Stimulated activated CD4-positive, alpha-beta T cell treated with anti-CD3 and anti-CD28 coated beads, Interleukin-4, amount 100 ng/mL, for 1 hour (primary cell): ENCODE measurements around the gene GNB1L.

Experiments
- DNase-seq: peaks from one replicate; pipeline ENCODE4 v3.0.0-alpha.2; 2020

GNB1L gene

DNA sequence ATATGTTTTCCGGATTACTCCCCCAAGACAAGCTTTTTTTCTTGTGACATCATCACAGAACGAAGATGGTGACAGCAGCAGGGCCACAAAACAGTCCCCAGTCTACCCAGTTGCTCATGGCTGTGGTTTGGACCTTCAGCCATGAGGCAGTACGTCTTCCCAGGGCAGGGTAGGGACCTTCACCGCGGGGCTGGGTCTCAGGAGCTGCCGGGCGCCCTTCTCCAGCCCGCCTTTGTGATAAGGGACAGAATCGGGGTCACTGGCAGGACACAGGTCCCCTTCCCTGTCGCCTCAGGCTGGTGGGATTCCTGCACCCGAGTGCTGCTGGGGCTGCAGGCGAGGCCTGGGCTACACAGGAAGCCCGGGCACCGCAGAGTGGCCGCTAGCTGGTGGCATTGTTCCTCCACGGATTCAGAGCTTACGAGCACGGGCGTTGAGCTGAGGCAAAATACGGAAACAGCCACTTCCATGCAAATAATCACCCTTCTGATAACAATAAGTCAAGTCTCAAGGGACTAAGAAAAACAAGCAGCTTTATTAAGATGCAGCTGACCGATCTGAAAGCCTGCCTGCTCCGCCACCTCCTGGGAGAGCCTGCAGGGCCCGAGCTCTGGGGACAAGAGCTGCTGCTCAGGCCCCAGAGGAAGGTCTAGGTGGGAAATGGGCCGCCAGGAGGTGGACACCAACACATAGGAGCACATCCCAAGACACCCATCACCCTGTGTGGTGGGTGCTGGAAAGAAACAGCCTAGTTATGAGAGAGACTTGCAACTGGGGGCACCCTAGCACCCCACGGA, 81.8 kb downstream of the GNB1L start:
- DNase-seq: no peak

DNA sequence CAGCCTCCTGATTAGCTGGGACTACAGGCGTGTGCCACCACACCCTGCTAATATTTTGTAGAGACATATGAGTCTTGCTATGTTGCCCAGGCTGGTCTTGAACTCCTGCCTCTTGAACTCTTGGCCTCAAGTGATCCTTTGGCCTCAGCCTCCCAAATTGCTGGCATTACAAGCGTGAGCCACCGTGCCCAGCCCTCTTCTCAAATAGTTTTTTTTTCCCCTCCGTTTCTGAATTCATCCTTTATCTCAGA, 82.3 kb downstream of the GNB1L start:
- DNase-seq: no peak

- DNase-seq: no peak
These were observed 84.1 kb downstream of the GNB1L start for GRCh38 chr22:19770349-19771220.

DNA sequence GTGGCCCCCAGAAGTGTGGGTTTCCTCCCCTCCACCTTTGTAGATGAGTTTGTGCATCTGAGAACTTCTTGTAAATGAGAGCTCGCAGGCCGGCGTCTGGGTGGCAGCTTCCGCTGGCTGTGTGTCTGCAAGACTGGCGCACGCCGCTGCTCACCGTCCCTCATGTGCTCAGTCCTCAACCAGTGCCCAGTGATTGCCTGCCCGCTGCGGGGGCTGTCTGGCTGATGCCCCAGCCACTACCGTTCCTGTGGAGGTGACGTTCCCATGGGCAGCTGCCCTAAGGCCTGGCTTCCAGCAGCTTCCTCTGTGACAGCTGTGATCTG, 85.3 kb downstream of the GNB1L start:
- DNase-seq: no peak

DNA sequence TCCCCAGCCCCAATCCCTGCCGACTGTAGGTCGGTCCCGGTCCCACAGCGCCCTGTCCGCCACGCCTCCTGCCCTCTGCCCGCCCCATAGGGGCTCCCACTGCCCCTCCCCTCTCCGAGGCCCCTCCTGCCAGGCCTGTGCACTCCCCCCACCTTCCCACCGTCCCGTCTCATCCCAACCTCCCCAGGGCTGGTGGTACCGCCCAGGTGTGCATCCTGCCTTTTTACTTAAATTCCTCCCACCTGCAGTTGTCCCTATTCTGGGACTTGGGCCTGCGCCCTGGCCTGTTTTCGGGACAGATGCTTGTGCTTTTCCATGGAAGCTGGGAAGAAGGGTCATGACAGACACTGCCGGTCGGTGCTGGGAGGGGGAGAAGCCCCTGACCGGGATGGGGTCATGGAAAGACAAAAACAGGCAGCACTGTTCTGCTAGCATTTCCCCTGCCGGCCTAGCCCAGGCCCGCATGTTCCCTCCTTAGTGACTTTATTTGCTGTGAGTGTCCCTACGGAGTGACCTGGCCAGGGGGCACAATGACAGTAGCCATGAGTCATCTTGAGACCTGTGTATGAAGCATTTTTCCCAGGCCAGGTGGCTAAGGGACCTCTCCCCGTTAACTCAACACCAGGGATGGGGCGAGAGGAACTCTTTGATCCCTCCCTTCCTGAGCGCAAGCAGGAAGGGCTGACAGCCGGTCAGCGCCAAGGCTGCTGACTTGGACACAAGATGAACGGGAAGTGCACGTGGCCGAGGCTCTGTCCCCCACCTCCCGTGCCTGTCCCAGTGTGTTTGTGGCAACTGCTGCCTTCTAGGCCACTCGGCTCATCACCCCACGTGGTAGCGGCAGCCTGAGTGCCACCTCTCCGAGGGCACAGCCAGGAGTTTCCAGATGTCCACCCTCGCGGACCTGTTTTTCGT, 87.0 kb downstream of the GNB1L start:
- no peak for DNase-seq

DNA sequence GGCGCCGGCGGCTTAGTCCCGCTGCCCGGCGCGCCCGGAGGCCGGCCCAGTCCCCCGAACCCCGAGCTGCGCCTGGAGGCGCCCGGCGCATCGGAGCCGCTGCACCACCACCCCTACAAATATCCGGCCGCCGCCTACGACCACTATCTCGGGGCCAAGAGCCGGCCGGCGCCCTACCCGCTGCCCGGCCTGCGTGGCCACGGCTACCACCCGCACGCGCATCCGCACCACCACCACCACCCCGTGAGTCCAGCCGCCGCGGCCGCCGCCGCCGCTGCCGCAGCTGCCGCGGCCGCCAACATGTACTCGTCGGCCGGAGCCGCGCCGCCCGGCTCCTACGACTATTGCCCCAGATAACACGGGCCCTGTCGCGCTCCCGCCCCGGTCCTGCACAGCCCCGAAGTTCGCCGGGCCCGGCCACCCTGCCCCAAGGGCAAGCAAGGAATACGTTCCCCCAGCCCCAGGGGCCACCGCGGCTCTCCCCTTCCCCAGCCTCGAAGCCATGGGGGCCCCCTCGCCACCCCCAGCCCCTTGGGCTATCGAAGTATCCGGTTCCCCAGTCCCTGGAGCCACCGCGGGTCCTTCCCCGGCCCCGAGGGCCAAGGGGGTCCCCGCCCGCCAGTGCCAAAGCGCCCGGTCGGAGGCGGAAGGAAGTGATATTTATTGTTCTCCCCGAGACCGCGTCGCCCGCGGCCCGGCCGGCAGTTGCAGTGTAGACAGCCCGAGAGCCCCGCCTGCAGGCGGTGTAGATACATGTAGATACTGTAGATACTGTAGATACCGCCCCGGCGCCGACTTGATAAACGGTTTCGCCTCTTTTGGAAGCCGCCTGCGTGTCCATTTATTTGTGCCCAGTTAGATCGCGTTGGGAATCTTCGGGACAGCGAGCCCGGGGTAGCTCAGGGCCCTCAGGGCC, 87.9 kb downstream of the GNB1L start:
- peak; percentile 54 for DNase-seq

DNA sequence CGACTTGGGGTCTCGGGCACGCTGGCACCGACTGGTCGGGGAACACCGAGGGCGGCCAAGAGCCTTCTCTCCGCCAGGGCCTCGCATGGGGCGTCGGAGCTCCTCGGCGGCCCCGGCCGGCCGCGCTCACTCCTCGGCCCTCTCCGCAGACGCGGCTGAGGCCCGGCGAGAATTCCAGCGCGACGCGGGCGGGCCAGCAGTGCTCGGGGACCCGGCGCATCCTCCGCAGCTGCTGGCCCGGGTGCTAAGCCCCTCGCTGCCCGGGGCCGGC, 88.5 kb downstream of the GNB1L start:
- DNase-seq: no peak

DNA sequence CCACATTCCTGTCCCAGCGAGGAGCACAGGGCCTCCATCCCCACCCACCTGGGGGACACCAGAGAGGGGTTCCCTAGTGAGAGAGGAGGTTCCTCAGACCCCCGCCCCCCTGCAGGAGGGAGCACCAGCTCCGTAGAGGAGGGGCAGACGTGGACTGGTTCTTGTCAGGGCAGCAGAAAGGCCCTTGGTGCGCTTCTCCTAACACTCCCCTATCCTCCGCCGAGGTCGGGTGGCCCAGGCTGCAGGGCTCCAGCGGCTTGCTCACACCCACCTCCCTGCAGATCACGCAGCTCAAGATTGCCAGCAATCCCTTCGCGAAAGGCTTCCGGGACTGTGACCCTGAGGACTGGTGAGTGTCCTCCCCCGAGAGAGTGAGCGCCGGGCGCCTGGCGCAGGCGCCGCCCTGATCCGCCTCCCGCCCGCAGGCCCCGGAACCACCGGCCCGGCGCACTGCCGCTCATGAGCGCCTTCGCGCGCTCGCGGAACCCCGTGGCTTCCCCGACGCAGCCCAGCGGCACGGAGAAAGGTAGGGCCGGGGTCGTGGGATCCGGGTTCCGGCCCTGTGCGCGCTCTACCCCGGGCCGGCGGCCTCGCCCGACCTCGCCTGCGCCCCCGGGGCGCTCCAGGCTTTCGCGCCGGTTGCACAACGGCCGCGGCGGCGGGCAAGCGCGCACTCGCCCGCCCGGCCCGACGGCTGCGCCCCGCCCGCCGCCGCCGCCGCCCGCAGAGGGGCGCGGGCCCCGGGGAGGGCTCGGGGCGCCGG, 89.0 kb downstream of the GNB1L start:
- DNase-seq: no peak

GRCh38 chr22:19764636-19765476, 89.8 kb downstream of the GNB1L start:
- no peak for DNase-seq

DNA sequence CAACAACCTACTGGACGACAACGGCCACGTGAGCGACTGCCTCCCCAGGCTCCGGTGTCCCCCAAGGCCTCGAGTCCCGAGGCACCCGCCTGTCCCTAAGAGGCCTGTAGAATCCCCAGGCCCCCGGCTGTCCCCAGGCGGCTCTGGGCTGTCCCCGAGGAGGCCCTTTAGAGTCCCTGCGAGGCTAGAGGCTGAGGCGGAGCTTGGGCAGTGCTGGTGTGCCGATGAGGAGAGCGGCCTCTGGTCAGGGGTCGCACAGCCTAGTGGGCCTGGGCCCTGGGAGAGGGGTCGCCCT, 90.4 kb downstream of the GNB1L start:
- no peak for DNase-seq

DNA sequence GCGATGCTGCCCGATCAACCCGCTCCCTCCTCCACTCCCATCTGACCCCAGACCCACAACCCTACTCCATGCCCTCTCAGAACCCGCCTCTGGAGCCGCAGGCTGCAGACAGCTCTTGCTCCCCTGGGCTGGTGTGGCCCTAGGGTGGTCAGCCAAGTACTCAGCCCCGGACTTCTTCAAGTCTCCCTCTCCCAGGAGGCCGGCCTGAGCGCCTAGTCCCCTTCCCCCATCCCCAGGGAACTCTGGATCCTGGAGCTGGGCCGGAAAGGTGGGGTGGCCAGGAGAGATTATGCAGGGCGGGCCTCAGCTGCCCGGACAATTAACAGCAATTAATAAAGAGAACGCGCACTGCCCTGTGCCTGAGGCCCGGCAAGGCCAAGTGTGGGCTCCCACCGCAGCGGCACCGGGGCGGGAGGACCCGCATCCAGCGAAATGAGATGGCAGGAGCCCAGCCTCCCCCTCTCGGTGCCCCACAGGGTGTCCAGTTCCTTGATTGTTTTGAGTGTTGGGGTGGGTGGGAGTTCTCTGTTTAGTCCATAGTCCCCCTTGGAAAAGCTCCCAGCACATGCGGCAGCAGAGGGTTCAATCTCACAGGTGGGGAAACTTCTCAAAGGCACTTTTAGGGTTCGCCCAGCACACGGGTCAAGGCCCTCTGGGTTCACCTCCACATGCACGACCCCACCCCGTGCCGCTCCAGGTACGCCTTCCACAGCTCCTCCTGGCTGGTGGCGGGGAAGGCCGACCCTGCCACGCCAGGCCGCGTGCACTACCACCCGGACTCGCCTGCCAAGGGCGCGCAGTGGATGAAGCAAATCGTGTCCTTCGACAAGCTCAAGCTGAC, 91.0 kb downstream of the GNB1L start:
- DNase-seq: no peak

- no peak for DNase-seq
These were observed 91.9 kb downstream of the GNB1L start for GRCh38 chr22:19762568-19763457.

- no peak for DNase-seq
These were observed 92.7 kb downstream of the GNB1L start for GRCh38 chr22:19761725-19762567.

DNA sequence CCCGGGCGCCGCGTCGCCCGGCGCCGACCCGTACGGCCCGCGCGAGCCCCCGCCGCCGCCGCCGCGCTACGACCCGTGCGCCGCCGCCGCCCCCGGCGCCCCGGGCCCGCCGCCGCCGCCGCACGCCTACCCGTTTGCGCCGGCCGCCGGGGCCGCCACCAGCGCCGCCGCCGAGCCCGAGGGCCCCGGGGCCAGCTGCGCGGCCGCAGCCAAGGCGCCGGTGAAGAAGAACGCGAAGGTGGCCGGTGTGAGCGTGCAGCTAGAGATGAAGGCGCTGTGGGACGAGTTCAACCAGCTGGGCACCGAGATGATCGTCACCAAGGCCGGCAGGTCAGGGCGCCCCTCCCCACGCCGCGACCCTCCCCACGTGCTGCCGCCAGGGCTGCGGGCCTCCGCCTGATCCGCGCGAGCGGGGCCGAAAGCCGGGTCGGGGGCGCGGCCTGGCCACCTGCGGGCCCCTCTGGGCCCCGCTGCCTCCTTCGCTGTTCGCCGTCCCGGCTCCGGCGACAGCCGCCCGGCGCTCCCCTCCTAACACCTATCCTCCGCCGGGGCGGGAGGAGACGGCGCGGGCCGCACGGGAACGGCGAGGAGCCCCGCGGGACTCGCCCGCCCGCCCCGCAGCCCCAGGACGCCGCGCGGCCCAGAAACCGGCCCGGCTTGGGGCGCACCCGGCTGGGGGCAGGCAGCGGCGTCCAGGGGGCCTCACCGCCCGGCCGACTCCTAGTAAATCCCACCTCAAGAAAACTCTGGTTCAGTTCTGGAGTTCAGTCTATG, 93.5 kb downstream of the GNB1L start:
- DNase-seq: no peak

DNA sequence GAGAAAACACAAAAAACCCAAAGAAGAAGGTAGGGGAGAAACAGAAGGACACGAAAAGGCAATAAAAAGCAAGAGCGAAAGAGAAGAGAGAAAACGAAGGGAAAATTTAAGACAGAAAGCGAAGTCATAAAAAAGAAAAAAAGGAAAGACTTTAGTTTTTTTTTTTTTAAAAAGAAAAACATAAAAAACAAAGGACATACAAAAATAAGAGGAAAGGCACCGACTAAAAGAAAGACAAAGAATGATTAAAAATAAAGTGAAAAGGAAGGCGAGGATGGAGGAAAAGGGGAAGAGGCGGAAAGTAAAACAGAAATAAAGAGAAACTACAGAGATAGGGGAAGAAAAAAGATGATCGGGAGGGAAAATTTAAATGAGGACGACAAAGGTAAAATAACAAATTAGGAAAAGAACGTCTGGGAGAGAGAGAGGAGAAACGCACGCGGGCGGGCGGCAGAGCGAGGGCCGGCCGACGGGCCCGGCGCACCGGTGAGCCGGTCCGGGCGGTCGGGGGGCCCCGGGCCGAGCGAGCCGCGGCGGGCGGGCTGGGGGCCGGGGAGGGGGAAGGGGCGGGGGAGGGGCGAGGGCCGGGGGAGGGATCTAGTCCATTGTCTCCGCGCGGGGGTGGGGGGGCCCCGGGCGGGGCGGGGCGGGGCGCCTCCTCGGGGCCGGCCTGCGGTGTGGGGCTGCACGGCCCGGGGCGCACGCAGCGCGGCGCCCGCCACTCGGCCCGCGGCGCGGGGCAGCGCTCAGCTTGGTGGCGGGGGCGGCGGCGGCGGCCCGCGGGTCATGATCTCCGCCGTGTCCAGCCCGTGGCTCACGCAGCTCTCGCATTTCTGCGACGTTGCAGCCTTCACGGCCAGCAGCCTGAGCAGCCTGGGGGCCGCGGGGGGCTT, 94.4 kb downstream of the GNB1L start, which contains the start of gene TBX1:
Gene TBX1 (plus strand): TSS at position 721 of the 893 bp plus-strand sequence. CDS start 66 bp downstream, at position 787.
- DNase-seq: no peak

GRCh38 chr22:19759427-19760057, 95.1 kb downstream of the GNB1L start:
- no peak for DNase-seq
